Inflammatory macrophage treated with lipopolysaccharide for 4 hours (primary cell): ENCODE results near the gene SLC12A7.
A peak's percentile ranks its signal among the peaks of the same experiment; 100 is the strongest.
"Not testable (repeated sequence)": the region's sequence is repeated elsewhere in the genome, so short reads cannot be mapped to it uniquely, and the experiment has no call there.

Source experiments
- DNase-seq: peaks from one replicate; pipeline ENCODE4 v3.0.0-alpha.2; 2020

The SLC12A7 gene

DNA sequence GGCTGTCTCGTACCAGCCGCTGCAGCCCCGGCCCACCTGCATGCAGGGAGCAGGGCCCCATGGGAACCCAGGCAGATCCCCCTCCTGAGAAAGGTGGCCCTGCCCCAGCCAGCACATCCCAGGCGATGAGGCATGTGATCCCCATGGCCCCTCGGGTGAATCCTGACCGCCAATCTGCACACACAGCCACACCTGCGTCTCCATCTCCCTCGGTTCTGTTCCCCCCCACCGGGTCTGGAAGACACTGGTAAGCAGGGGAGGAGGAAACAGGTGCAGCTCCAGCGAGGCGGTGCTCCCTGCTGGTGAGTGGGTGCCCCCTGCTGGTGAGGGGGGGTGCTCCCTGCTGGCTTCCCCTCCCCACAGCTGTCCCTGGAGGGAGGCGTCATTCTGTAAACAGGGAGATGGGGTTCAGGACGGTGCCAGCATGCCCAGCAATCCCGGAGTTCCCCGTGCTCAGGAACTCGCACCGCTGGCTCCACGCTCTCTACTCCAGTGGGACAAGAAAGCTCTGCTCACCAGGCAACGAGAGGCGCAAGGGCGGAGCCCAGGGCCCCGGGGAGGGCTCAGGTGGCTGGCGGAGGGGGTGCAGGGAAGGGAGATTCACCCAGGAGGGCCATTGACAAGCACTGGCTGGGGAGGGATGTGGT is 28.4 kb upstream of the SLC12A7 start:
- peak; percentile 56 for DNase-seq

GRCh38 chr5:1139331-1140170 is 27.7 kb upstream of the SLC12A7 start:
- no peak for DNase-seq

- no peak for DNase-seq
These were observed 26.8 kb upstream of the SLC12A7 start for GRCh38 chr5:1138445-1139245.

- peak; percentile 81 for DNase-seq
These were observed 25.9 kb upstream of the SLC12A7 start for GRCh38 chr5:1137567-1138444.

DNA sequence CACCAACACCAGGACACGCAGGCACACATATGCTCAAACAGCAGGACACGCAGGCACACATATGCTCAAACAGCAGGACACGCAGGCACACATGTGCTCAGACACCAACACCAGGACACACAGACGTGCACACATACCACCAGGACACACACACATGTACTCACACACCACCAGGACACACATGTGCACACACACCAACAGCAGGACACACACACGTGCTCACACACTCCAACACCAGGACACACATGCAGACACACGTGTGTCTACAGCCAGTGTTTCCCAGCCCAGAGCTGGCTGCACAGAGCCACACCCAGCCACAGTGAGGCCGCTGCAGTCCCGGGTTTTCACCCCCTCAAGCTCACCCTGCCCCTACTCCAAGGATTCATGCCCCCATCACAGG is 25.0 kb upstream of the SLC12A7 start:
- DNase-seq: no peak

DNA sequence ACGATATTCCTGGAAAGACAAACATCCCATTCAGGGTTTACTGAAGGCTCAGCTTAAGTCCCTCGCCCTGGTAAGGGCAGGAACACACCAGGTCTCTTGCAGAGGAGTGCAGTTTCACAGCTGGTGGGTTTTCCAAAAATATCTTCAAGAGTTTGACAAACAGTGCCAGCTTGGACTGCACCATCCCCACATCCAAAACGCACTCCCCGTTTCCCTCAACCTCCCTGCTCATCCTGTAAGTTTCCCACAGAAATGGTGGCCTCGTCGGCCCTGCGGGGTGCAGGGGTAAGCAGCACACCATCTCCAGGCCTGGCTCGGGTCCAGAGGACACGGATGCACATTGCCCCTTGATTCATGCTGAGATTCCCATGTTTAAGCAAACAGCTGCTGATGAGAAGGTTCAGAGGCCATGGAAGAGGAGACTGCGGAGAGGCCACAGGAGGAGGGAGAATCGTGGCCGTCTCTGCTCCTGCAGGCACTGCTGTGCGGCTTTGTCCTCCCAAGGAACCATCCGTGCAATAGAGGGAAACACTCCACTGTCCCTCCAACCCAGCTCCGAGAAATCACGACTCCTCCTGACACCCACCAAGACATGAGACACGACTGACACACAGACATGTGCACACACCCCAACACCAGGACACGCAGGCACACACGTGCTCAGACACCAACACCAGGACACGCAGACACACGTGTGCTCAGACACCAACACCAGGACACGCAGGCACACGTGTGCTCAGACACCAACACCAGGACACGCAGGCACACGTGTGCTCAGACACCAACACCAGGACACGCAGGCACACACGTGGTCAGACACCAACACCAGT is 24.0 kb upstream of the SLC12A7 start:
- no peak for DNase-seq

- peak; percentile 72 for DNase-seq
These were observed 22.6 kb upstream of the SLC12A7 start for GRCh38 chr5:1134478-1134877.

- no peak for DNase-seq
These were observed 21.8 kb upstream of the SLC12A7 start for GRCh38 chr5:1133510-1134201.

GRCh38 chr5:1133108-1133507 is 21.2 kb upstream of the SLC12A7 start:
- no peak for DNase-seq

DNA sequence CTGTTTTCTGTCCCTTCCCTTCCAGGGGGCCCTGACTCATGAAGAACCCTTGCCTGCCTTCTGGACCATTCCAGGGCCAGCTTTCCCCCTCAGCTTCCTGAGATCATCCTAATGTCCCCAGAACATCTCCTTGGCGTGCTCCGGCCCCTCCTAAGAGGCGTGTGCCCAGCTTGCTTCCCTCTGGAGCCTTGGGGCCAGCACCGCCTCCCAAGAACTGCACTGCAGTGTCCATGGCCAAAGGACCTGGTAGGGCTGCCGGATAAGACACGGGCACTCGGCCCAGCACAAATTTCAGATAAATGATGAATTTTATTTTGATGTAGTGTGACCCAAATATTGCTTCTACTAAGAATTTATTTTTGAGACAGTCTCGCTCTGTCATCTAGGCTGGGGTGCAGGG is 20.7 kb upstream of the SLC12A7 start:
- no peak for DNase-seq

DNA sequence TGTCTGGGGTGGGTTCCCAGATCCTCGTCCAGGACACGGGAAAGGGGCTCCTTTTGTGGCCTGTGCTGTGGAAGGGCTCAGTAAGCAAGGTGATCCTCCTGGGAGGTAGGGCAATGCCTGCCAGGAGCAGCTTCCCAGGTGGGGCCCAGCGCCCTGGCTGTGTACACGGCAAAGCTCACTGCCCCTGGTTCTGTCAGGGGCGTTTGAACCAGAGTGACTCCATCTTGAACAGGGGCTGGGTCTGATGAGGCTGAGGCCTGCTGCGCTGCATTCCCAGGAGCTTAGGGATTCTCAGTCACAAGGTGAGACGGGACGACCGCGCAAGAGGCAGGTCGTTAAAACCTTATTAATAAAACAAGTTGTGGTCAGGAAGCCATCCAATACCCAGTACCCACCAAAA is 19.9 kb upstream of the SLC12A7 start:
- no peak for DNase-seq

GRCh38 chr5:1131191-1131621 is 19.3 kb upstream of the SLC12A7 start:
- no peak for DNase-seq

- DNase-seq: no peak
These were observed 18.5 kb upstream of the SLC12A7 start for GRCh38 chr5:1130218-1130946.

DNA sequence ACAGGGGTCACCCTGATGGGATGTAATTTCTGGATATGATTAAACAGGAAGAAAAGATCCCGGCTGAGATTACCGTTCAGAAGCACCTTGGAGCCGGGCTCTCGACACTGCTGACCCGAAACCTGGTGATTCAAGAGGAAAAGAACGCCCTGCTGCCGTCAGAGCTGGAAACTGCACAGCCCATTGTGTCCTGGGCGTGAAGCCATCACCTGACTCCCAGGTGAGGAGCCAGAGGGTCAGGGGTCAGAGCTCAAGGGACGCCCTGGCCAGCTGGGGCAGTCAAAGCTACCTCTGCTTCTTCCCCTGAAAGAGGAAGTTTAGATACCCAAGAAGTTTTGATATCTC is 17.8 kb upstream of the SLC12A7 start:
- DNase-seq: no peak

GRCh38 chr5:1128977-1129710 is 17.3 kb upstream of the SLC12A7 start:
- no peak for DNase-seq

GRCh38 chr5:1127959-1128785 is 16.3 kb upstream of the SLC12A7 start:
- DNase-seq: peak; percentile 4

- DNase-seq: not testable (repeated sequence)
These were observed 13.8 kb upstream of the SLC12A7 start for GRCh38 chr5:1125695-1126094.

- no peak for DNase-seq
These were observed 13.1 kb upstream of the SLC12A7 start for GRCh38 chr5:1125030-1125357.
